HEK293 (cell line): ENCODE measurements around the gene SLC38A3.

Experiments used
- PRDM1 ChIP-seq: fragments of 450-650 bp; formaldehyde crosslinking; IDR thresholded peaks from 2 replicates; pipeline ENCODE4; 2016; ENCODE audit warnings: missing biosample characterization, missing genetic modification characterization
- SP2 ChIP-seq: fragments of 450-650 bp; formaldehyde crosslinking; IDR thresholded peaks from 2 replicates; pipeline ENCODE4 v1.5.1; 2016; ENCODE audit warnings: missing biosample characterization, missing genetic modification characterization
- ZBTB8A ChIP-seq: fragments of 450-650 bp; formaldehyde crosslinking; IDR thresholded peaks from 2 replicates; pipeline ENCODE4 v1.5.1; 2016; ENCODE audit warnings: missing biosample characterization, missing genetic modification characterization
- ZNF239 ChIP-seq: fragments of 450-650 bp; formaldehyde crosslinking; IDR thresholded peaks from 2 replicates; pipeline ENCODE4 v1.5.1; 2016; ENCODE audit warnings: missing biosample characterization, missing genetic modification characterization
- ZNF473 ChIP-seq: fragments of 450-650 bp; formaldehyde crosslinking; IDR thresholded peaks from 2 replicates; pipeline ENCODE4 v1.5.1; 2017; ENCODE audit warnings: missing biosample characterization, missing genetic modification characterization
- ZNF660 ChIP-seq: fragments of 450-650 bp; IDR thresholded peaks from 2 replicates; pipeline ENCODE4 v1.5.1; 2018; ENCODE audit warnings: missing biosample characterization, mild to moderate bottlenecking, missing genetic modification characterization

DNA sequence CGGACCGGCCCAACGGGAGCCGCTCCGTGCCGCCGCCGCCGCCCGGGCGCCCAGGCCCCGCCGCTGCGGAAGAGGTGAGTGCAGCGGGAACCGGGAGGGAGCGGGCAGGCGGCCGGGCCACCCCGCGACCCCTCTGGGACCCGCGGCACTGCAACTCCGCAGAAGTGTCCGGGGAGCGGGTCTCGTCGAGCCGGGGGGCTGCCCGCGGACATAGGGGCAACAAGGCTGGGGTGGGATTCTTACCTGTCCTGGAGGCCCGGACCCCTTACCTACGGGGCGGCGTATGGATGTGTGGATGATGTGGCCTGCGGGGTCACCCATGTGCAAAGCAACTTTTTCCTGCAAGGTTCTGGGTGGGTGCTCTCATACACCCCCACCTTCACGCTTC, 49.6 kb upstream of the SLC38A3 start:
- no peak for TF ChIP-seq PRDM1 (tag by site-specific recombination)
- TF ChIP-seq SP2 (tag by site-specific recombination), result no peak
- TF ChIP-seq ZNF473 (tag by site-specific recombination), result no peak
- no peak for TF ChIP-seq ZBTB8A (tag by site-specific recombination)
- no peak for TF ChIP-seq ZNF660 (tag by site-specific recombination)
- no peak for TF ChIP-seq ZNF239 (tag by site-specific recombination)
